Brain pericyte (primary cell): ENCODE data around the gene PPP2CA.
"Not testable (repeated sequence)": the region's sequence is repeated elsewhere in the genome, so short reads cannot be mapped to it uniquely, and the experiment has no call there.

ENCODE experiments used
- DNase-seq: peaks from one replicate; pipeline ENCODE4 v3.0.0-alpha.2; 2012; ENCODE audit warnings: low read depth, low spot score

Gene PPP2CA

GRCh38 chr5:134195666-134196065 is 30.2 kb downstream of the PPP2CA start:
- DNase-seq: no peak

DNA sequence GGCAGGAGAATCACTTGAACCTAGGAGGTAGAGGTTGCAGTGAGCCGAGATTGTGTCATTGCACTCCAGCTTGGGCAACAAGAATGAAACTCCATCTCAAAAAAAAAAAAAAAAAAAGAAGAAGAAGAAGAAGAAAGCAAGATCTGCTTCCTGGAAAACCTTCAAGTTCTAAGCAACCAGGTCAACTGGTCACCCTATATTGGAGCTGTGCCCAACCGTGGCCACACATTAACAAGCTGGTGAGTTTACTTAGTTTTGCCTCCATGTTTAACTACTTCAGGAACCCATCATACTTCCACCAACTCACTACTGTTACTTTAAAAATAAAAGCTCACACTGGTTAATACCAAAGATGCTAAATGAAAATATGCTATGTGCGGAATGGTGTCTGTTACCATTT is 36.8 kb downstream of the PPP2CA start:
- no peak for DNase-seq

- no peak for DNase-seq
Observed at GRCh38 chr5:134188092-134188491, 37.8 kb downstream of the PPP2CA start.

DNA sequence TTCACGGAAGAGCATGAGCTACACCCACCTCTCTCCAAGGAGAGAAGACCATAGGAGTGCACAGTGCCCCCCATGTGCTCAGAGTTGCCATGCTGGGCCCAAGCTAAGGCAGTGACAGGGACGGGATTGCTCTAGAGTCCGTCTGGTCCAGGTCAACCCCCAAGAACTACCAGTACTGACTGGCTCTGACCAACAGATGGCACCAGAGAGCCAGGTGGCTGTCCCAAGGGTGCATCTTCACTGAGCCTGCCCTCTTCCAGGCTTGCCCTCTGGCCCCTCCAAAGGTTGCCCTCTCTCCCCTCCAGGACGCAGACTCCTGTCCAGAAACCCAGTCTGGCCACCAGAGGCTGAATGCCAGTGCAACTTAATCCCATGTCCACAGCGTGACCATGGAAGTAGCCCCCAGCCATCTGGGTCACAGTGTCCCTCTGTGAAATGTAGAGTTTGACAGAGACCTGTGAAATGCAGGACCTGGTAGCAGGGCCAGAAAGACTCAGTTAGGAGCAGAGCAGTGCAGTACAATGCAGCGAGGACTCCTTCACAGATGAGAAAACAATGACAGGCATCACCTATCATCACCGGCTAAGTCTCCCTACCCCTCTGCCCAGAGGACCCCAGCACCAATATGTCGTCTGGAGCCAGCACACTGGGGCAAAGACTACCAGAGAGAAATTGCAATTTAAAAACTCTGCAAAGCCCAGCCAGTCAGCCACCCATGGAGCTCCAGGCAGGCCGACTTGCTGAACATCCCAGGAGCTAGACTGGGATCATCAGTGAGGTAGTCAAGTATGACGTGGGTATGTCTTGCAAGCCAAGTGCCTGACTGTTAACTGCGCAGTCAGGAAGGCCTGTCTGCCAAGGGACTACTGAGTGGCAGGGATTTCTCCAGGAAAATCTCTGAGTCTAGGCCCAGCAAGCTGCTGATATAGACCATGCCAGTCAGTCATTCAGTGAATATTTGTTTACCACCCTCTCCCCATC is 41.4 kb downstream of the PPP2CA start:
- DNase-seq: no peak

DNA sequence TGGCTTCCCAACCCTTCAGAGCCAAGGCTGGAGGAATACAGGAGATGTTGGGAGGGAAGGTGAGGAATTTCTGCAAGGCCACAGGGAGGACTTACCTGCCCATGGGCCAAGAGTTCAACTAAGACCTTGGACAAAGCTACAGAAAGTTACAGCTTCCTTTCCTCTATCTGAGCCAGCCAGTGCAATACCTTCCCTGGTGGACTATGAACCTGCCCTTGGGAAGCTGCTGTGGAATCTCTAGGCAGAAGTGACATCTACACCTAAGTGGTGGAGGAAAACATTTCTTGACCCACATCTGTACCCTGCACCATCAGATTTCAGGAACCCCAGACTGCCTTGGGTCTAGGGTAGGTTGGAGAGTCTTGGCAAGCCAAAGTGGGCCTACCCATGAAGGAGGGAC is 42.4 kb downstream of the PPP2CA start:
- DNase-seq: no peak

GRCh38 chr5:134178096-134178419 is 47.8 kb downstream of the PPP2CA start:
- no peak for DNase-seq

GRCh38 chr5:134177369-134178095 is 48.3 kb downstream of the PPP2CA start:
- DNase-seq: no peak

GRCh38 chr5:134176511-134177368 is 49.1 kb downstream of the PPP2CA start, which contains the start of gene SKP1:
TSS of gene SKP1 (minus strand) at chr5:134176950. CDS start at chr5:134174022, 2,928 bp downstream.
- peak; percentile 40 for DNase-seq

DNA sequence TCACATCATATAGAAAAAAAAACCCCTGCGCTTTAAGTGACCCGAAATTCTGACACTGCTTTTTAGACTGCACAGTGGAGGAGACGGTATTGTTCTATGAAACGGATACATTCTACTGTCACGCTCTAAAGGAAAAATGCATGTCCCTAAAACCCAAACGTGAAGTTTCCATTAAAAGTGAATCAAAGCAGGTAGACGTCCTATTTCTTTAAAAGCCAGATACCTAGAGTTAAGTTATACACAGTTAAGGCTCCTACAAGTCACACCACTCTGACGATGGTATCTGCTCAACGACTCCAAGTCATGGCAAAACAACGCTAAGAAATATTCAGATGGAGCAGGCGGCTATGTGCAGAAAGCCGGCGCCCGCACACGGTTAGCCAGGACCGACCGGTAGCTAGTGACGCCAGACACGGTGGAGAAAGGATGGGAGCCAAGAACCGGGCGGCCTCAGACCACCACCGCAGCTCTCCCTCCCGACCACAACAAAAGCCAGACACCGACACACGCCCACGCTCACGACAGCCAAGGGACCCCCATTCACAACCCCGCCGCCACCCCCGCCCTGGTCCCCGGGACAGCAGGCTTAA is 49.9 kb downstream of the PPP2CA start:
- DNase-seq: no peak

DNA sequence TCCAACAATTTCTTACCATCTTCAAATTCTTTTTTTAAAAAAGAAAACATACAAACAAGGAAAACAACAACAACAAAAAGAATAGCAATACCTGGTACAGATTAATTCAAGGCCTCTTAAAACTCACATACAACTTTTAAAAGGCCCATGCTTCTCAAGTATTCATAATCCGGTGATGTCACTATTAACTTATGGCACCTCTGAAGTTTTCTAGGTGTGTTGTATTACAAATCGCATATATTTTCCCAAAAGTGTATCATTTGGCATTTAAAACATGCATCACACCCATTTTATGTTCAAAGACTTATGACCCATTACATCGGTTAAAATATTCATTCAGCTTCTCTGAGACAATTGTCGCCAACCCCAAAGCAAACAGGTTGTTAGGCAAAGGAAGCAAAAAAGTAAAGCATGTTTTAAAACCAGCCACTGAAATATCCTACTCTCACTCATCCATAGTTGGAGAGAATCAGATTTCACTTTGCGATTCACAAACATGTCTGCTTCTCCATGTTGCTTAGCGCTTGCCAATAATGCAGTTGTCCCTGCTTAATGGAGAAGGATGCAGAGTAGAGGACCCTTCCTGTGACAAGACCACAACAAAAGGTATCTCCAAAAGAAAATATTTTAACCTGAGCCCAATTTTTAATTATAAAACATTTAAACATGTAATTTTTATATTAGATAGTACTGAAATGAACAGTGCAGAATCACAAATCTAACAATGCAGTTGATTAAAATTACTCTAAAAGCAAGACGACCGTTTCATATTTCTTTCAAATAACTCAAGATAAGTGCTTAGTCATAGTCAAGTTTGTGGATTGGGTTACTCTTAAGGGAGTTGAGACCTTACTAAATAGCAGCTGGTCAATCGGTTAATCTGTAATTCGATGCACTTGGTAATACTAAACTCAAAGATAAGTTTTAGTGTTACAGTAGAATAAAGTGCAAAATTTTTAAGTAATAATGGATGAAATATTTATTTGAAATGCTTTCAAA is 50.7 kb downstream of the PPP2CA start:
- no peak for DNase-seq

DNA sequence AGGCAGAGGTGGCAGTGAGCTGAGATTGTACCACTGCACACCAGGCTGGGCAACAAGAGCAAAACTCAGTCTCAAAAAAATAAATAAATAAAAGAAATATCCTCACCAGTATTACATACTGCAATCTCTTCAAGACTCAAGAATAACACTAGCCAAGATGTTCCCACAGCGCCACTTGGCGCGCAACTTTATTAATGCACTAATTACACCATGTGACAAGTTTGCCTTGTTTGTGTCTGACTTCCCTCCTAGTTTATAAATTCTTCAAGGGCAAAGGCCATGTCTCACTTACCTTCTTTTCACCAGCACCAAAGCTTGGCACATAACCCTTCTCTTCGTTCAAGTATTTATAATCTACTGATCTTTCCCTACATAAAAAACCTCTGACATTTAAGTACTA is 53.9 kb downstream of the PPP2CA start:
- no peak for DNase-seq

- no peak for DNase-seq
Observed at GRCh38 chr5:134162592-134162991, 63.3 kb downstream of the PPP2CA start.

- DNase-seq: no peak
Observed at GRCh38 chr5:134161513-134162395, 64.1 kb downstream of the PPP2CA start.

- no peak for DNase-seq
Observed at GRCh38 chr5:134153657-134154056, 72.2 kb downstream of the PPP2CA start.

GRCh38 chr5:134153241-134153640 is 72.6 kb downstream of the PPP2CA start:
- DNase-seq: no peak

DNA sequence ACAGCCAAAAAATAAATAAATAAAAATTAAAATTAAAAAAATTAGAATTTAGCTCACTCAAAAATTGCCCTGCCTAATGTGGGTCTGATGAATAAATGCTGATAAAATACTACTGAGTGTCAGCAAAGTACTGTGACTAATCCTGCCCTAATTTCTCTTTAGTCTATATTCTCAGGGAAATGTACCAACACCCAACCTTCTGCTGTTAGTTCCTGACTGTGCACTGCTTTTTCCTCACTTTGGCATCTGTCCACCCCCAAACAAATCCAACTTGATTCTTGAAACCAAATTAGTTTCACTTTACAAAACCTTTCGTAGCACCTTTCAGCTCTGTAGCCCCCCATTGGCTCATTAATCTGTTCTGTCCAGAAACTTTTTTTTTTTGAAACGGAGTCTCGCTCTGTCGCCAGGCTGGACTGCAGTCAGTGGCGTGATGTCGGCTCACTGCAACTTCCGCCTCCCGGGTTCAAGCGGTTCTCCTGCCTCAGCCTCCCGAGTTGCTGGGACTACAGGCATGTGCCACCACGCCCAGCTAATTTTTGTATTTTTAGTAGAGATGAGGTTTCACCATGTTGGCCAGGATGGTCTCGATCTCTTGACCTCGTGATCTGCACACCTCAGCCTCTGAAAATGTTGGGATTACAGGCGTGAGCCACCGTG is 73.6 kb downstream of the PPP2CA start:
- DNase-seq: not testable (repeated sequence)

- no peak for DNase-seq
Observed at GRCh38 chr5:134151723-134152122, 74.2 kb downstream of the PPP2CA start.

GRCh38 chr5:134149571-134150303 is 76.1 kb downstream of the PPP2CA start:
- DNase-seq: no peak
